Superior temporal gyrus (tissue), 1 donor: Measurements from ENCODE around the gene PSMC4.
"Not testable (repeated sequence)": the region's sequence is repeated elsewhere in the genome, so short reads cannot be mapped to it uniquely, and the experiment has no call there.

Experiments used
- DNase-seq: peaks from one replicate; pipeline ENCODE4 v3.0.0-alpha.2; 2016; ENCODE audit errors: extremely low spot score

Gene PSMC4

GRCh38 chr19:39946532-39946931 is 24.4 kb upstream of the PSMC4 start:
- no peak for DNase-seq

- DNase-seq: no peak
Measured at GRCh38 chr19:39949026-39949747, 21.8 kb upstream of the PSMC4 start.

GRCh38 chr19:39951065-39951650 is 19.8 kb upstream of the PSMC4 start:
- no peak for DNase-seq

- DNase-seq: no peak
Measured at GRCh38 chr19:39951686-39952085, 19.3 kb upstream of the PSMC4 start.

GRCh38 chr19:39953915-39954314 is 17.1 kb upstream of the PSMC4 start:
- DNase-seq: no peak

- DNase-seq: not testable (repeated sequence)
Measured at GRCh38 chr19:39957886-39958285, 13.1 kb upstream of the PSMC4 start.

GRCh38 chr19:39958942-39959341 is 12.0 kb upstream of the PSMC4 start:
- not testable (repeated sequence) for DNase-seq

- not testable (repeated sequence) for DNase-seq
Measured at GRCh38 chr19:39959407-39959806, 11.6 kb upstream of the PSMC4 start.

GRCh38 chr19:39963898-39964297 is 7.1 kb upstream of the PSMC4 start:
- DNase-seq: no peak

- no peak for DNase-seq
Measured at GRCh38 chr19:39966617-39967016, 4.3 kb upstream of the PSMC4 start.

- no peak for DNase-seq
Measured at GRCh38 chr19:39967561-39967960, 3.4 kb upstream of the PSMC4 start.

GRCh38 chr19:39968789-39969188 is 2.2 kb upstream of the PSMC4 start:
- no peak for DNase-seq

- DNase-seq: no peak
Measured at GRCh38 chr19:39969266-39969665, 1.7 kb upstream of the PSMC4 start.

GRCh38 chr19:39969681-39970424 is 1.1 kb upstream of the PSMC4 start:
- DNase-seq: no peak

- no peak for DNase-seq
Measured at GRCh38 chr19:39970425-39970674, 615 bp upstream of the PSMC4 start.

- no peak for DNase-seq
Measured at GRCh38 chr19:39971380-39972035, 543 bp downstream of the PSMC4 start.

GRCh38 chr19:39974377-39975155 is 3.6 kb downstream of the PSMC4 start:
- no peak for DNase-seq

- DNase-seq: no peak
Measured at GRCh38 chr19:39982883-39983282, 11.9 kb downstream of the PSMC4 start.

GRCh38 chr19:39983695-39984300 is 12.8 kb downstream of the PSMC4 start:
- no peak for DNase-seq

GRCh38 chr19:39986643-39987042 is 15.7 kb downstream of the PSMC4 start:
- no peak for DNase-seq

- DNase-seq: no peak
Measured at GRCh38 chr19:39987167-39987566, 16.2 kb downstream of the PSMC4 start.
